Stimulated activated effector memory CD8-positive, alpha-beta T cell treated with anti-CD3 and anti-CD28 coated beads, Interleukin-12 subunit alpha, Interleukin-12 subunit beta, amount 100 ng/mL, for 72 hours (primary cell): ENCODE results near the gene PSMF1.
"Not testable (repeated sequence)": the region's sequence is repeated elsewhere in the genome, so short reads cannot be mapped to it uniquely, and the experiment has no call there.

Source experiments
- ATAC-seq: fragments of 150-1000 bp; cut with Tn5 transposase; 2 replicates; pipeline ENCODE4 v1.10.0; 2021
- DNase-seq, 2 donors: peaks; one replicate each; pipeline ENCODE4 v3.0.0; 2021 to 2022; ENCODE audit warnings: low spot score in 2 of 2
- H3K27ac Mint-ChIP-seq: one replicate; pipeline ENCODE4 v1.8.0; 2022; ENCODE audit warnings: mild to moderate bottlenecking, mixed read lengths
- H3K36me3 Mint-ChIP-seq: one replicate; pipeline ENCODE4 v1.8.0; 2022; ENCODE audit warnings: mild to moderate bottlenecking, mixed read lengths
- H3K4me1 Mint-ChIP-seq: one replicate; pipeline ENCODE4 v1.8.0; 2022; ENCODE audit warnings: mixed read lengths
- H3K4me3 Mint-ChIP-seq: one replicate; pipeline ENCODE4 v1.8.0; 2022; ENCODE audit warnings: mild to moderate bottlenecking, mixed read lengths
- H3K9me3 Mint-ChIP-seq: one replicate; pipeline ENCODE4 v1.8.0; 2022; ENCODE audit warnings: mixed read lengths

The PSMF1 gene

GRCh38 chr20:1205802-1206201 lies 87.4 kb downstream of the PSMF1 start:
- Mint-ChIP-seq H3K27ac (no peak overlapping the region), H3K36me3 (no peaks in the 10 kb centered on the region), H3K4me1 (no peaks in the 10 kb centered on the region), H3K9me3 (no peaks in the 10 kb centered on the region), H3K4me3 (no peak overlapping the region)
- DNase-seq (no peak), ATAC-seq (no peak)

GRCh38 chr20:1206366-1207148 lies 88.2 kb downstream of the PSMF1 start:
- DNase-seq (no peak), ATAC-seq (no peak)
- Mint-ChIP-seq H3K36me3 (no peaks in the 10 kb centered on the region), H3K27ac (no peak overlapping the region), H3K9me3 (no peaks in the 10 kb centered on the region), H3K4me1 (no peaks in the 10 kb centered on the region), H3K4me3 (no peak overlapping the region)

- Mint-ChIP-seq H3K9me3 (no peaks in the 10 kb centered on the region), H3K36me3 (no peaks in the 10 kb centered on the region), H3K4me1 (peaks cover under 1% of the 10 kb centered on the region), H3K27ac (no peak overlapping the region), H3K4me3 (no peak overlapping the region)
- no peak for DNase-seq
- no peak for ATAC-seq
Observed at GRCh38 chr20:1207293-1207878, 89.0 kb downstream of the PSMF1 start.

- ATAC-seq, result peak; percentile 65
- H3K9me3 Mint-ChIP-seq, result no peaks in the 10 kb centered on the region
- no peak for DNase-seq
- H3K4me1 Mint-ChIP-seq, result peaks cover 5% of the 10 kb centered on the region
- H3K36me3 Mint-ChIP-seq, result no peaks in the 10 kb centered on the region
- no peak overlapping the region for H3K4me3 Mint-ChIP-seq
- no peak overlapping the region for H3K27ac Mint-ChIP-seq
Observed at GRCh38 chr20:1209447-1210387, 91.3 kb downstream of the PSMF1 start.

- no peak for ATAC-seq
- no peak overlapping the region for H3K27ac Mint-ChIP-seq
- DNase-seq, result no peak
- no peaks in the 10 kb centered on the region for H3K36me3 Mint-ChIP-seq
- H3K9me3 Mint-ChIP-seq, result no peaks in the 10 kb centered on the region
- H3K4me1 Mint-ChIP-seq, result peaks cover 11% of the 10 kb centered on the region
- no peak overlapping the region for H3K4me3 Mint-ChIP-seq
Observed at GRCh38 chr20:1210501-1210900, 92.1 kb downstream of the PSMF1 start.

GRCh38 chr20:1212023-1212422 lies 93.6 kb downstream of the PSMF1 start:
- Mint-ChIP-seq H3K9me3 (no peaks in the 10 kb centered on the region), H3K36me3 (no peaks in the 10 kb centered on the region), H3K4me1 (peaks cover 14% of the 10 kb centered on the region), H3K4me3 (no peak overlapping the region), H3K27ac (no peak overlapping the region)
- DNase-seq (no peak), ATAC-seq (no peak)

- Mint-ChIP-seq H3K36me3 (no peaks in the 10 kb centered on the region), H3K4me3 (no peak overlapping the region), H3K4me1 (peaks cover 14% of the 10 kb centered on the region), H3K9me3 (no peaks in the 10 kb centered on the region), H3K27ac (no peak overlapping the region)
- peak; percentile 35 to 78 for DNase-seq
- ATAC-seq, result peak; percentile 86
Observed at GRCh38 chr20:1212607-1213396, 94.4 kb downstream of the PSMF1 start.

GRCh38 chr20:1214838-1215261 lies 96.4 kb downstream of the PSMF1 start:
- peaks cover 14% of the 10 kb centered on the region for H3K4me1 Mint-ChIP-seq
- no peaks in the 10 kb centered on the region for H3K9me3 Mint-ChIP-seq

GRCh38 chr20:1215386-1216170 lies 97.2 kb downstream of the PSMF1 start:
- no peaks in the 10 kb centered on the region for H3K9me3 Mint-ChIP-seq
- H3K4me3 Mint-ChIP-seq, result peak overlapping the region; percentile 8
- H3K36me3 Mint-ChIP-seq, result no peaks in the 10 kb centered on the region
- no peak overlapping the region for H3K27ac Mint-ChIP-seq
- ATAC-seq (peak; percentile 82), DNase-seq (no peak)
- peaks cover 14% of the 10 kb centered on the region for H3K4me1 Mint-ChIP-seq

More at GRCh38 chr20:1214838-1215261, 96.4 kb downstream of the PSMF1 start:
- Mint-ChIP-seq H3K36me3 (no peaks in the 10 kb centered on the region), H3K4me3 (no peak overlapping the region), H3K27ac (no peak overlapping the region)
- no peak for DNase-seq
- ATAC-seq, result peak; percentile 51

- H3K27ac Mint-ChIP-seq, ATAC-seq, H3K9me3 Mint-ChIP-seq, DNase-seq, H3K4me3 Mint-ChIP-seq, H3K36me3 Mint-ChIP-seq: not testable (repeated sequence)
- peaks cover 14% of the 10 kb centered on the region for H3K4me1 Mint-ChIP-seq
Observed at GRCh38 chr20:1216527-1217427, 98.4 kb downstream of the PSMF1 start.
